ENCODE data around the gene USH1G.

USH1G gene

DNA sequence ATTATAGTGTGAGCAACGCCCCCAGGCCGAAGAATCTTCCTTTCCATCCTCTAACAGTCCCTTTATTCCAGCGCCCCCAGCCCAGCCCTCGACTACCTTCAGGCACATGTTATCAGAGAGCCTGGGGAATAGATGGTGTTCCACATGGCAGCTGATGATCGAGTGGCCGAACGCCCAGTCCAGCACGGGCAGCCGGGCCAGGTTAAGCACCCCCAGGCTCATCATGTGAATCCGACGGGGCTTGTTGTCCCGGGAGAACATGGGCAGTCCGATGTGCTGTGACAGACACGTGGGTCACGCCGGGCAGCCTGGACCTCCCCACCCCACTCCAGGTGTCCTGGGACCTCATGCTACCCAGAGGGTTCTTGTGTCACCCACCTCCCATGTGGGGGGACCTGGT lies 43.7 kb downstream of the USH1G start:
- TF ChIP-seq, protein P1, sequence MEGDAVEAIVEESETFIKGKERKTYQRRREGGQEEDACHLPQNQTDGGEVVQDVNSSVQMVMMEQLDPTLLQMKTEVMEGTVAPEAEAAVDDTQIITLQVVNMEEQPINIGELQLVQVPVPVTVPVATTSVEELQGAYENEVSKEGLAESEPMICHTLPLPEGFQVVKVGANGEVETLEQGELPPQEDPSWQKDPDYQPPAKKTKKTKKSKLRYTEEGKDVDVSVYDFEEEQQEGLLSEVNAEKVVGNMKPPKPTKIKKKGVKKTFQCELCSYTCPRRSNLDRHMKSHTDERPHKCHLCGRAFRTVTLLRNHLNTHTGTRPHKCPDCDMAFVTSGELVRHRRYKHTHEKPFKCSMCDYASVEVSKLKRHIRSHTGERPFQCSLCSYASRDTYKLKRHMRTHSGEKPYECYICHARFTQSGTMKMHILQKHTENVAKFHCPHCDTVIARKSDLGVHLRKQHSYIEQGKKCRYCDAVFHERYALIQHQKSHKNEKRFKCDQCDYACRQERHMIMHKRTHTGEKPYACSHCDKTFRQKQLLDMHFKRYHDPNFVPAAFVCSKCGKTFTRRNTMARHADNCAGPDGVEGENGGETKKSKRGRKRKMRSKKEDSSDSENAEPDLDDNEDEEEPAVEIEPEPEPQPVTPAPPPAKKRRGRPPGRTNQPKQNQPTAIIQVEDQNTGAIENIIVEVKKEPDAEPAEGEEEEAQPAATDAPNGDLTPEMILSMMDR (conservative IDR thresholded peaks at IDR 0.05; ENCODE audit: control insufficient read depth, insufficient read depth, low read depth, low read length), result no peak
- DNase-seq (ENCODE audit: low read depth), result no peak

DNA sequence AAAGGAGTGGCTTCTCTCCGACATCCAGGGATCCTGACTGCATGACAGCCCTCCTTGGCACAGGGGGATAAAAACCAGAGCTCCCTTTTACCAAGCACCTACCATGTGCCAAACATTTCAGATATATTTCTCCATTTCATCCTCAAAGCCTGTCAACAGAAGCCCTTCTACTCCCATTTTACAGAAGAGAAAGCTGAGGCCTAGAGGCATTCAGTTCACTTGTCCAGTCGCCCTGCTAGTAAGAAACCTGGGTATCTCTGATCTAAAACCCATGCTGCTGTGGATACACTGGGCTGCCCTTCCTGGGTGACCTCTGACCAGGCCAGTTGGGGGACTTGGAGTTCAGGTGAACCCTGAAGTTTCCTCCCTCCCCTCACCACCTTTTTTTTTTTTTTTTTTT lies 44.4 kb downstream of the USH1G start:
- no peak for DNase-seq (ENCODE audit: low read depth)
- TF ChIP-seq, protein P1 (conservative IDR thresholded peaks at IDR 0.05; ENCODE audit: control insufficient read depth, insufficient read depth, low read depth, low read length), result no peak
- no peak overlapping the region for H3K4me3 ChIP-seq (ENCODE audit: control insufficient read depth, low read depth, low read length)

More for the DNA sequence above, 43.7 kb downstream of the USH1G start:
- no peak overlapping the region for H3K4me3 ChIP-seq (ENCODE audit: control insufficient read depth, low read depth, low read length)

DNA sequence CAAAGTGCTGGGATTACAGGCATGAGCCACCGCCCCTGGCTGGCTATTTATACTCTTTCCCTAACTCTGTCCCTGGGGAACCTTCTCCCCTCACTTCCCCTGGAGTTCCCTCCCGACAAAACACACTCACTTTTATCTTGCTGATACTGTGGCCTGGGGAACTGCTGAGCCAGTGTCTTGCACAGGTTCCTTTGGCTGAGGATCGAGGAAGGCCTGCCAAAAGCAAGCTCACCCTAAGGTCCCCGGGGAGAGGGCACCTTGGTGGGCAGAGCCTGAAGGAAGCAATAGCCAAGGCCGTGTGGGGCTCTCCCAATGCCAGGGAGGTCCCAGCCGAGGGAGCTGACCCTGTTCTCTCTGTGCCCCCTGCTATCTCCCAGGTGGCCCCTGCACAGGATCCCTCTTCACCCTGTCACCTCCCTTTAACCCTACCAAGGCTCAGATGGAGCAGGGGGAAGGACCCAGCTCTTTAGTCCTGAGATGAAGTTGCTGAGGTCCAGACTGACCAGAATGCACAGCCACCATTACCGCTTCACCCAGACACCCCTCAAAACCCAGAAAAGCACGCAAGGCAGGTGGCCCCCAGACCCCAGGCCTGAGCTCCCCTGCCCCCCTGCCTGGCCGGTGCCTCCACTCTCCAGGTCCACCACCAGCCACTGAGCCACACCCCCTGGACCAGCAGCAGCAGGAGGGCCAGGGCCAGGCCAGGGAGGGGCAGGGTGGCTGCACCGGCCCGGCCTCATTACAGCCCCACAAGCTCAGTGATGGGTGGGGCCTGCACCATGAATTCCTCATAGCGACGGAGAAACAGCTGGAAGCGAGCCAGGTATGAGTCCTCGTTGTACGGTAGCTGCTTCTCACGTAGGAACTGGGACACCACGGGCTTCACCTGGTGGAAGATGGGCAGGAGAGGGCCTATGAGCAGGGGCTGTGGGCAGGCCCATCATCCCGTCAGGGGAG lies 45.2 kb downstream of the USH1G start:
- H3K4me3 ChIP-seq (ENCODE audit: control insufficient read depth, low read depth, low read length), result no peak overlapping the region
- DNase-seq (ENCODE audit: low read depth), result peak; percentile 45
- TF ChIP-seq, protein P1 (conservative IDR thresholded peaks at IDR 0.05; ENCODE audit: control insufficient read depth, insufficient read depth, low read depth, low read length), result no peak

DNA sequence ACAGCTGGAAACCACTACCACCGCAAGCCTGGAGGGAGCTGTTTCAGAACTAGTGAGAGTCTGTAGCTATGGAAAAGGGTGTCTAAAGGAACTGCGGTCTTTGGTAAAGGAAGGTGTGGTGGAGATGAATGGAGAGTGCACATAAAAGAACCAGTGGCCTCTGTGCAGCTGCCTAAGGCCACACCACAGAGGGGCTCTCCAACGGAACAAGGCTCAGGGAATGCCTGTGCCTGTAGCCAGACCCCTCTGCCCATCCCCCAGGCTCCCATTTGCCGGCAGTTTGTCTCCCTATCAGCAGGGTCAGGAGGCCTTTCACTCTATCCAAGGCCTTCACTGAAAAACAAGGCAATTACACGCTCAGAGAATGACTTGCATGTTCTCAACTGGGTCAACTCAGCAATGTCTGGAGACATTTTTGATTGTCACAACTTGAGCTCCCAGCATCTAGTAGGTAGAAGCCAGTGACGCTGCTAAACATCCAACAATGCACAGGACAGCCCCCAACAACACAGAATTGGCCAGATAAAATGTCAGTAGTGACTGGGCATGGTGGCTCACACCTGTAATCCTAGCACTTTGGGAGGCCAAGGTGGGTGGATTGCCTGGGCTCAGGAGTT lies 47.0 kb downstream of the USH1G start:
- no peak for DNase-seq (ENCODE audit: low read depth)

DNA sequence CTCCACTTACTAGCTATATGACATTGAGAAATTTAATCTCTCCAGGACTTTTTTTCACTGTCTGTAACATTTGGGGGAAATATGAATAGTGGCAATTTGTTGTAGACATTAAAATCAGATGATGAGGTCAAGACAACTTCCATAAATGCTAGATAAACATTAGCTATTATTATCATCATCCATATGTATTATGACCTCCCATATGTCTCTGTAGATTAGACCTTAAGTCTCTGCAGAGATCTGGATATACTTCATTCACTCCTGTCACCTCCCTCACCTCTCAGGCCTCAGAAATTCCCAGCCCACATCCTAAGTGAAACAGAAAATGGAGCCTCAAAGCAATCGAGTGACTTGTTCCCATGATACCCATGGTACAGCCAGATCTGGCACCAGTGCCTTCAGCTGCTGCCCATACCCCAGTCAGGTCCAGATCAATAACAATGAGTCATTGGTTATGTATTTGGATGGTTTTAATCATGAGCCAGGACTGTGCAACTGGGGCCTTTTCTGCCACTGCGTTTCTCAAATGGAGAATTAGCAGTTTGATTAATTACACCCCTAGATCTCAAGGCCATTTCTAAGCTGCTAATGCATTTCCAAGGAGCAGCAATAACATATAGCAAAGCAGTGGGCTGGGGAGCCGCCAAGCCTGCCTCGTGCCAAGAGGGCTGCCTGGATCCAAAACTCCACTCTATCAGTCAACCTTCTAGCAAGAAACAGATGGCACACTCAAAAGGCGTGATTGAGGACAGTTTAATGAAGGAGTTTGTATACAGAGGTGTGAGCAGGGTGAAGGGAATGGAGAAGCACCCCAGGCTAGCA lies 47.7 kb downstream of the USH1G start:
- TF ChIP-seq, protein P1 (conservative IDR thresholded peaks at IDR 0.05; ENCODE audit: control insufficient read depth, insufficient read depth, low read depth, low read length), result no peak
- DNase-seq (ENCODE audit: low read depth), result no peak
- H3K4me3 ChIP-seq (ENCODE audit: control insufficient read depth, low read depth, low read length), result no peak overlapping the region

More for the DNA sequence above, 47.0 kb downstream of the USH1G start:
- TF ChIP-seq, protein P1 (conservative IDR thresholded peaks at IDR 0.05; ENCODE audit: control insufficient read depth, insufficient read depth, low read depth, low read length), result no peak
- H3K4me3 ChIP-seq (ENCODE audit: control insufficient read depth, low read depth, low read length), result no peak overlapping the region

DNA sequence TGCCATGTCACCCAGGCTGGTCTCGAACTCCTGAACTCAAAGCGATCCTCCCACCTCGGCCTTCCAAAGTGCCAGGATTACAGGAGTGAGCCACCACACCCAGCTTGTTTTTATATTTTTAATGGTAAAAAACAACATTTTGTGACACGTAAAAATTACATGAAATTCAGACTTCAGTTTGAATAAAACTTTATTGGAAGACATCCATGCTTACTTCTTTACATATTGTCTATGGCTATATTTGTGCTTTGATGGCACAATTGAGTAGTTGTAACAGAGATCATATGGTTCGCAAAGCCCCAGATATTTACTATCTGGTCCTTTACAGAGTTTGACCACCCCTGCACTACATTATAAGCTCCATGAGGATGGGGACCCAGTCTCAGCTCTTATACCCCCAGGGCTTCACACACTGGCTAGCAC lies 48.4 kb downstream of the USH1G start:
- H3K4me3 ChIP-seq (ENCODE audit: control insufficient read depth, low read depth, low read length), result no peak overlapping the region
- TF ChIP-seq, protein P1 (conservative IDR thresholded peaks at IDR 0.05; ENCODE audit: control insufficient read depth, insufficient read depth, low read depth, low read length), result no peak
- DNase-seq (ENCODE audit: low read depth), result no peak

All from fibroblast of mammary gland (primary cell).